CD14-positive monocyte (primary cell): ENCODE measurements around the gene ST6GALNAC3. TPM values are rescaled to one million over a fixed set of nuclear protein-coding genes. Genes with fewer than 3 reads are reported as not detected.

Source experiments
- DNase-seq, 3 donors: peaks; one replicate each; pipeline ENCODE4 v3.0.0-alpha.2; 2011 to 2022
- H2AFZ ChIP-seq: 2 replicates; pipeline ENCODE4 v1.6.0; 2012; ENCODE audit warnings: mild to moderate bottlenecking, low read depth, low read length, inconsistent platforms; ENCODE audit not compliant: insufficient read depth, poor library complexity, severe bottlenecking
- H3K27ac ChIP-seq, 2 donors: 1 replicate in 1 of 2; 2 replicates in 1 of 2; pipeline ENCODE4 v1.5.1; 2012 to 2013; ENCODE audit warnings: low read length in 2 of 2, control low read depth in 1 of 2, inconsistent platforms in 1 of 2, low read depth in 1 of 2, mild to moderate bottlenecking in 1 of 2
- H3K27me3 ChIP-seq, 2 donors: one replicate each; pipeline versions ENCODE4 v1.6.0 to v1.6.1; 2011 to 2013; ENCODE audit warnings: low read length in 2 of 2; ENCODE audit not compliant: control insufficient read depth in 2 of 2, insufficient read depth in 2 of 2
- H3K36me3 ChIP-seq, 2 donors: replicated peaks in 1 of 2; 1 replicate in 1 of 2; 2 replicates in 1 of 2; pipeline versions ENCODE4 v1.5.1 to v1.6.1; 2012 to 2013; ENCODE audit warnings: low read length in 2 of 2, control low read depth in 1 of 2, inconsistent platforms in 1 of 2, mild to moderate bottlenecking in 1 of 2; ENCODE audit not compliant: insufficient read depth in 2 of 2, control insufficient read depth in 1 of 2
- H3K4me1 ChIP-seq, 2 donors: 1 replicate in 1 of 2; 2 replicates in 1 of 2; pipeline versions ENCODE4 v1.5.1 to v1.6.1; 2012 to 2013; ENCODE audit warnings: low read length in 2 of 2, control low read depth in 1 of 2, inconsistent platforms in 1 of 2, mild to moderate bottlenecking in 1 of 2, moderate library complexity in 1 of 2; ENCODE audit not compliant: insufficient read depth in 2 of 2, control insufficient read depth in 1 of 2
- H3K4me2 ChIP-seq: replicated peaks from 2 replicates; pipeline ENCODE3; 2012; ENCODE audit warnings: low read length, moderate library complexity, mild to moderate bottlenecking; ENCODE audit not compliant: poor library complexity, severe bottlenecking; ENCODE audit errors: extremely low read depth
- H3K4me3 ChIP-seq, 3 experiments: fragments of 200-600 bp in 1 of 3; sonication (generic) in 1 of 3; replicated peaks in 1 of 3; 1 replicate in 2 of 3; 2 replicates in 1 of 3; pipeline ENCODE4 v1.5.1; 2011 to 2013; ENCODE audit warnings: low read length in 3 of 3, mild to moderate bottlenecking in 3 of 3, control low read depth in 2 of 3, low read depth in 2 of 3, inconsistent platforms in 1 of 3, moderate library complexity in 1 of 3
- H3K79me2 ChIP-seq: 2 replicates; pipeline ENCODE4 v1.6.0; 2012; ENCODE audit warnings: mild to moderate bottlenecking, control low read depth, inconsistent platforms, low read length, moderate library complexity; ENCODE audit not compliant: insufficient read depth
- H3K9ac ChIP-seq: 2 replicates; pipeline ENCODE4 v1.6.0; 2017; ENCODE audit warnings: low read length, mild to moderate bottlenecking; ENCODE audit not compliant: insufficient read depth, poor library complexity, severe bottlenecking
- H3K9me3 ChIP-seq, 2 donors: replicated peaks in 1 of 2; 1 replicate in 1 of 2; 2 replicates in 1 of 2; pipeline versions ENCODE4 v1.5.1 to v1.6.1; 2012 to 2013; ENCODE audit warnings: low read length in 2 of 2, control low read depth in 1 of 2; ENCODE audit not compliant: control insufficient read depth in 1 of 2, insufficient read depth in 1 of 2
- H4K20me1 ChIP-seq: 2 replicates; pipeline ENCODE4 v1.6.0; 2012; ENCODE audit warnings: mild to moderate bottlenecking, low read length, control low read depth, moderate library complexity; ENCODE audit not compliant: insufficient read depth
- H3K27ac Mint-ChIP-seq, 7 donors: one replicate each; pipeline ENCODE4 v1.8.0; 2020; ENCODE audit warnings: mild to moderate bottlenecking in 7 of 7, mixed read lengths in 7 of 7, moderate library complexity in 6 of 7, inconsistent platforms in 2 of 7
- H3K27me3 Mint-ChIP-seq, 3 donors: one replicate each; pipeline ENCODE4 v1.8.0; 2021 to 2022; ENCODE audit warnings: low read depth in 3 of 3, mild to moderate bottlenecking in 3 of 3, mixed read lengths in 3 of 3, moderate library complexity in 3 of 3, inconsistent platforms in 1 of 3
- H3K36me3 Mint-ChIP-seq, 2 donors: one replicate each; pipeline ENCODE4 v1.8.0; 2020; ENCODE audit warnings: mixed read lengths in 2 of 2, inconsistent platforms in 1 of 2, mild to moderate bottlenecking in 1 of 2
- H3K4me1 Mint-ChIP-seq: one replicate; pipeline ENCODE4 v1.8.0; 2020; ENCODE audit warnings: mild to moderate bottlenecking, mixed read lengths
- H3K4me3 Mint-ChIP-seq, 2 donors: one replicate each; pipeline ENCODE4 v1.8.0; 2020; ENCODE audit warnings: mild to moderate bottlenecking in 2 of 2, mixed read lengths in 2 of 2, moderate library complexity in 1 of 2
- H3K9me3 Mint-ChIP-seq, 7 donors: one replicate each; pipeline ENCODE4 v1.8.0; 2020 to 2022; ENCODE audit warnings: mixed read lengths in 7 of 7, mild to moderate bottlenecking in 6 of 7, moderate library complexity in 6 of 7, inconsistent platforms in 2 of 7
- CTCF ChIP-seq: fragments of 200-600 bp; IDR thresholded peaks from one replicate; pipeline ENCODE4 v1.8.0; 2022; ENCODE audit warnings: antibody characterized with exemption, mild to moderate bottlenecking
- WGBS: methylation state at CpG from one replicate; pipeline ENCODE4 v1.1.5; 2013; ENCODE audit warnings: missing lambda C conversion rate; ENCODE audit not compliant: insufficient coverage; 5-methylcytosine and 5-hydroxymethylcytosine counted together
- intact Hi-C, 2 donors: fragments of 100-400 bp; cut with micrococcal nuclease; formaldehyde crosslinking; loops; one replicate each; pipeline versions ENCODE4 v1.15.0 to v1.15.1; 2023
- polyA plus RNA-seq, 3 donors: library from polyadenylated mRNA; depleted of rRNA in 1 of 3; unstranded in 2 of 3; stranded (reverse) in 1 of 3; fragments of 300-500 nt in 2 of 3; fragments of >200 nt in 1 of 3; fragmentation: Illumina TruSeq in 2 of 3; gene quantifications; 1 replicate in 2 of 3; 2 replicates in 1 of 3; pipeline ENCODE4 v1.2.3, GENCODE V29; 2012 to 2021

ST6GALNAC3 gene
- polyA plus RNA-seq, 3 donors: 6.5 to 9.2 (median 7.6) TPM

- Histone ChIP-seq H2AFZ (no peak overlapping the region), H3K9me3 (no peaks in the 10 kb centered on the region), H3K4me1 (peaks cover 6 to 9% of the 10 kb centered on the region in 2 donors), H4K20me1 (no peaks in the 10 kb centered on the region), H3K27ac (no peak overlapping the region), H3K4me3 (no peak overlapping the region), H3K79me2 (no peaks in the 10 kb centered on the region), H3K9ac (no peak overlapping the region), H3K4me2 (no peak overlapping the region), H3K36me3 (no peaks in the 10 kb centered on the region), H3K27me3 (no peaks in the 10 kb centered on the region)
- Mint-ChIP-seq H3K36me3 (no peaks in the 10 kb centered on the region), H3K4me3 (no peak overlapping the region), H3K9me3 (peaks cover 0 to 3% (median 0%) of the 10 kb centered on the region in 7 donors), H3K4me1 (peaks cover 25% of the 10 kb centered on the region), H3K27me3 (no peaks in the 10 kb centered on the region), H3K27ac (peak overlapping the region in 1 of 7 donors; percentile 18)
- no peak for TF ChIP-seq CTCF
- DNase-seq: no peak
- 36% methylated on average over 3 of the region's 7 CpGs for WGBS
- intact Hi-C loops: no loop called here
Observed at GRCh38 chr1:76229279-76230005, 154.9 kb downstream of the ST6GALNAC3 start.

- intact Hi-C loops: no loop called here
- no peak overlapping the region for H2AFZ ChIP-seq
- Mint-ChIP-seq H3K36me3 (no peaks in the 10 kb centered on the region), H3K4me3 (no peak overlapping the region), H3K27me3 (peaks cover 0 to 2% (median 0%) of the 10 kb centered on the region in 3 donors), H3K27ac (no peak overlapping the region), H3K9me3 (peaks cover 0 to 3% (median 0%) of the 10 kb centered on the region in 7 donors), H3K4me1 (peaks cover 13% of the 10 kb centered on the region)
- H3K4me1 ChIP-seq: no peaks in the 10 kb centered on the region
- DNase-seq: no peak
- no CpG with 5 or more reads among the region's 2 CpGs for WGBS
- H4K20me1 ChIP-seq: no peaks in the 10 kb centered on the region
- no peaks in the 10 kb centered on the region for H3K79me2 ChIP-seq
- H3K4me3 ChIP-seq: no peak overlapping the region
- H3K4me2 ChIP-seq: no peak overlapping the region
- H3K27me3 ChIP-seq: no peaks in the 10 kb centered on the region
- H3K9me3 ChIP-seq: no peaks in the 10 kb centered on the region
- no peak overlapping the region for H3K9ac ChIP-seq
- TF ChIP-seq CTCF: no peak
- H3K36me3 ChIP-seq: no peaks in the 10 kb centered on the region
- H3K27ac ChIP-seq: no peak overlapping the region
Observed at GRCh38 chr1:76230842-76231281, 156.3 kb downstream of the ST6GALNAC3 start.
